HepG2 (cell line): ENCODE results near the gene SPATA32. TPM values are rescaled to one million over a fixed set of nuclear protein-coding genes. Genes with fewer than 3 reads are reported as not detected.
A peak's percentile ranks its signal among the peaks of the same experiment; 100 is the strongest.

Experiments used
- ATAD3A ChIP-seq: sonication (generic); formaldehyde crosslinking; IDR thresholded peaks from 2 replicates; pipeline ENCODE4 v1.4.0; 2020; ENCODE audit warnings: missing genetic modification reagents
- ATF7 ChIP-seq, 2 experiments: fragments of 450-650 bp in 1 of 2; sonication (generic) in 1 of 2; formaldehyde crosslinking in 1 of 2; IDR thresholded peaks; 2 replicates each; pipeline versions ENCODE4 v1.4.0 to v1.6.1; 2016 to 2020; ENCODE audit warnings: antibody characterized with exemption in 1 of 2, mild to moderate bottlenecking in 1 of 2, missing genetic modification reagents in 1 of 2
- ERF ChIP-seq: IDR thresholded peaks from 2 replicates; pipeline ENCODE4 v1.6.1; 2018; ENCODE audit warnings: missing biosample characterization, missing genetic modification reagents
- FIP1L1 ChIP-seq: fragments of 200-400 bp; formaldehyde crosslinking; IDR thresholded peaks from 2 replicates; pipeline ENCODE4 v1.6.1; 2018; ENCODE audit warnings: low read depth, mild to moderate bottlenecking, low read length, moderate library complexity, borderline replicate concordance; ENCODE audit not compliant: insufficient read depth
- FLYWCH1 ChIP-seq: sonication (generic); formaldehyde crosslinking; IDR thresholded peaks from 2 replicates; pipeline ENCODE4 v1.8.1; 2023; ENCODE audit warnings: mild to moderate bottlenecking, missing genetic modification reagents
- GATAD2A ChIP-seq: IDR thresholded peaks from 2 replicates; pipeline ENCODE4 v1.6.1; 2016
- MYNN ChIP-seq: sonication (generic); formaldehyde crosslinking; IDR thresholded peaks from 2 replicates; pipeline ENCODE4 v1.4.0; 2020; ENCODE audit warnings: mild to moderate bottlenecking, low read depth, missing genetic modification reagents
- NFIC ChIP-seq: IDR thresholded peaks from 2 replicates; pipeline ENCODE4 v1.6.1; 2012; ENCODE audit warnings: mild to moderate bottlenecking, low read length, inconsistent platforms
- PAF1 ChIP-seq: IDR thresholded peaks from 2 replicates; pipeline ENCODE4 v1.6.1; 2016; ENCODE audit warnings: missing genetic modification reagents, missing compliant biosample characterization
- RBM22 ChIP-seq: fragments of 200-400 bp; formaldehyde crosslinking; optimal IDR thresholded peaks from 2 replicates; pipeline ENCODE3; 2017; ENCODE audit warnings: mild to moderate bottlenecking, low read length, moderate library complexity
- SRY ChIP-seq: sonication (generic); formaldehyde crosslinking; IDR thresholded peaks from 2 replicates; pipeline ENCODE4 v1.8.0; 2022; ENCODE audit warnings: mild to moderate bottlenecking, missing genetic modification reagents
- ZKSCAN1 ChIP-seq: fragments of 150-350 bp; IDR thresholded peaks from 2 replicates; pipeline ENCODE4 v1.6.1; 2014; ENCODE audit warnings: low read length
- ZNF205 ChIP-seq: IDR thresholded peaks from 2 replicates; pipeline ENCODE4 v1.6.1; 2018; ENCODE audit warnings: missing biosample characterization, missing genetic modification reagents
- ZNF225 ChIP-seq: sonication (generic); formaldehyde crosslinking; IDR thresholded peaks from 2 replicates; pipeline ENCODE4 v1.4.0; 2020; ENCODE audit warnings: mild to moderate bottlenecking, missing genetic modification reagents
- ZNF3 ChIP-seq: IDR thresholded peaks from 2 replicates; pipeline ENCODE4 v1.7.0; 2017; ENCODE audit warnings: inconsistent platforms
- ZNF33A ChIP-seq: sonication (generic); formaldehyde crosslinking; IDR thresholded peaks from 2 replicates; pipeline ENCODE4 v1.5.1; 2020; ENCODE audit warnings: missing genetic modification reagents, mild to moderate bottlenecking, moderate library complexity, borderline replicate concordance
- ZNF558 ChIP-seq: sonication (generic); formaldehyde crosslinking; IDR thresholded peaks from 2 replicates; pipeline ENCODE4 v1.9.0; 2022; ENCODE audit warnings: mild to moderate bottlenecking, missing genetic modification reagents, borderline replicate concordance
- ZNF569 ChIP-seq: sonication (generic); formaldehyde crosslinking; IDR thresholded peaks from 2 replicates; pipeline ENCODE4 v1.5.0; 2020; ENCODE audit warnings: mild to moderate bottlenecking, missing genetic modification reagents, moderate library complexity, borderline replicate concordance
- ZNF644 ChIP-seq: IDR thresholded peaks from 2 replicates; pipeline ENCODE4 v1.6.1; 2016; ENCODE audit warnings: low read depth
- ZNF746 ChIP-seq: sonication (generic); formaldehyde crosslinking; IDR thresholded peaks from 2 replicates; pipeline ENCODE4 v1.8.0; 2022; ENCODE audit warnings: mild to moderate bottlenecking, missing genetic modification reagents
- ZNF772 ChIP-seq: sonication (generic); formaldehyde crosslinking; IDR thresholded peaks from 2 replicates; pipeline ENCODE4 v1.5.0; 2020; ENCODE audit warnings: mild to moderate bottlenecking, missing genetic modification reagents
- polyA plus RNA-seq, 8 experiments: library from polyadenylated mRNA; depleted of rRNA in 3 of 8; stranded (reverse) in 7 of 8; unstranded in 1 of 8; fragments of >200 nt; fragmentation: Illumina TruSeq in 4 of 8; extraction: Trizol in 4 of 8; gene quantifications; 2 replicates each; pipeline versions ENCODE4 v1.2.1 to v1.2.3, GENCODE V29; 2011 to 2016; ENCODE audit warnings: low read depth in 4 of 8, missing spikeins in 1 of 8, mixed read lengths in 1 of 8; ENCODE audit not compliant: insufficient read depth in 1 of 8
- total RNA-seq, 5 experiments: library from RNA; depleted of rRNA; stranded (reverse); fragments of >200 nt; fragmentation: Illumina TruSeq; extraction: Trizol; gene quantifications; 2 replicates each; pipeline ENCODE4 v1.2.3, GENCODE V29; 2016; ENCODE audit warnings: low read depth in 1 of 5
- TF ChIP-seq, protein P1 (sequence below): sonication (generic); formaldehyde crosslinking; IDR thresholded peaks from 2 replicates; pipeline ENCODE4 v1.4.0; 2020; ENCODE audit warnings: mild to moderate bottlenecking, missing genetic modification reagents
- TF ChIP-seq, protein P2 (sequence below): IDR thresholded peaks from 2 replicates; pipeline ENCODE4 v1.6.1; 2012; ENCODE audit warnings: inconsistent platforms
- TF ChIP-seq, protein P3 (sequence below): sonication (generic); formaldehyde crosslinking; IDR thresholded peaks from 2 replicates; pipeline ENCODE4 v1.4.0; 2020; ENCODE audit warnings: missing genetic modification reagents, borderline replicate concordance
- TF ChIP-seq, protein P4 (sequence below): sonication (generic); formaldehyde crosslinking; IDR thresholded peaks from 2 replicates; pipeline ENCODE4 v1.8.1; 2023; ENCODE audit warnings: mild to moderate bottlenecking, missing genetic modification reagents
- TF ChIP-seq, protein P5 (sequence below): sonication (generic); formaldehyde crosslinking; conservative IDR thresholded peaks from 2 replicates; pipeline ENCODE4 v1.4.0; 2020; ENCODE audit warnings: missing genetic modification reagents

The SPATA32 gene
- total and polyA plus RNA-seq, 2 of the 13 experiments (the other 11 are each of a cell fraction or from before 2014, with no cell fraction given): not detected

DNA sequence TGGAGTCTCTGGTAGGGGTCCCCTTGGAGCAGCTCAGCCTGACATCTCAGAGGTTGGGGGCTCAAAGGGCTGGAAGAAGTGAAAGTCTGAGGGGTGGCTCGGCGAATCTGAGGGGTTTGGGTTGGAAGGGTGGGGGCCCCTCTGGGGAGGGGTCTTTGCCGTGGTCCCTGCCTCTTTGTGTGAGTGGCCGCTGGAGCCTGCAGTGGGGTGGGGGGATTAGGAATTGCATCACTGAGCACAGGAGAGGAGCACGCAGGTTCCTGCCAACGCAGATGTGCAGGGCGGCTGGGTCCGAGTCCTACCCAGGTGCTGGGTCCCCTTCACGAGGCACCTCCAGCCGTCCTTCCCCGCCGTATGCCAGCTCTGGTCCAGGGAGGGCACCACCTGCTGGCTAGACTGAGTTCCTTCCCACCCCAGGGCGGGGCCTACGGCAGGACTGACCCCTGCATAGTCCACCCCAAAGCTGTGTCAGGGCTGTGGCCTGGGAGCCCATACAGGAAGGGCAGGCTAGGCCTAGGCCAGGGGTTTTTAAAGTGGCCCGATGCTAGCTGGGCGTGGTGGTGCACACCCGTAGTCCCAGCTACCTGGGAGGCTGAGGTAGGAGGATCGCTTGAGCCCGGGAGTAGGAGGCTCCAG, 30.3 kb downstream of the SPATA32 start (continued):
- TF ChIP-seq ZNF569 (CRISPR knock-in tag): no peak
- TF ChIP-seq, protein P1, sequence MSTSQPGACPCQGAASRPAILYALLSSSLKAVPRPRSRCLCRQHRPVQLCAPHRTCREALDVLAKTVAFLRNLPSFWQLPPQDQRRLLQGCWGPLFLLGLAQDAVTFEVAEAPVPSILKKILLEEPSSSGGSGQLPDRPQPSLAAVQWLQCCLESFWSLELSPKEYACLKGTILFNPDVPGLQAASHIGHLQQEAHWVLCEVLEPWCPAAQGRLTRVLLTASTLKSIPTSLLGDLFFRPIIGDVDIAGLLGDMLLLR (CRISPR knock-in tag): peak; percentile 60; the same call in 1 of the 2 replicates
- TF ChIP-seq SRY (CRISPR knock-in tag): no peak
- TF ChIP-seq RBM22: no peak
- TF ChIP-seq, protein P2, sequence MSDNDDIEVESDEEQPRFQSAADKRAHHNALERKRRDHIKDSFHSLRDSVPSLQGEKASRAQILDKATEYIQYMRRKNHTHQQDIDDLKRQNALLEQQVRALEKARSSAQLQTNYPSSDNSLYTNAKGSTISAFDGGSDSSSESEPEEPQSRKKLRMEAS: no peak
- TF ChIP-seq ZNF746 (CRISPR knock-in tag): no peak
- no peak for TF ChIP-seq PAF1
- TF ChIP-seq, protein P3, sequence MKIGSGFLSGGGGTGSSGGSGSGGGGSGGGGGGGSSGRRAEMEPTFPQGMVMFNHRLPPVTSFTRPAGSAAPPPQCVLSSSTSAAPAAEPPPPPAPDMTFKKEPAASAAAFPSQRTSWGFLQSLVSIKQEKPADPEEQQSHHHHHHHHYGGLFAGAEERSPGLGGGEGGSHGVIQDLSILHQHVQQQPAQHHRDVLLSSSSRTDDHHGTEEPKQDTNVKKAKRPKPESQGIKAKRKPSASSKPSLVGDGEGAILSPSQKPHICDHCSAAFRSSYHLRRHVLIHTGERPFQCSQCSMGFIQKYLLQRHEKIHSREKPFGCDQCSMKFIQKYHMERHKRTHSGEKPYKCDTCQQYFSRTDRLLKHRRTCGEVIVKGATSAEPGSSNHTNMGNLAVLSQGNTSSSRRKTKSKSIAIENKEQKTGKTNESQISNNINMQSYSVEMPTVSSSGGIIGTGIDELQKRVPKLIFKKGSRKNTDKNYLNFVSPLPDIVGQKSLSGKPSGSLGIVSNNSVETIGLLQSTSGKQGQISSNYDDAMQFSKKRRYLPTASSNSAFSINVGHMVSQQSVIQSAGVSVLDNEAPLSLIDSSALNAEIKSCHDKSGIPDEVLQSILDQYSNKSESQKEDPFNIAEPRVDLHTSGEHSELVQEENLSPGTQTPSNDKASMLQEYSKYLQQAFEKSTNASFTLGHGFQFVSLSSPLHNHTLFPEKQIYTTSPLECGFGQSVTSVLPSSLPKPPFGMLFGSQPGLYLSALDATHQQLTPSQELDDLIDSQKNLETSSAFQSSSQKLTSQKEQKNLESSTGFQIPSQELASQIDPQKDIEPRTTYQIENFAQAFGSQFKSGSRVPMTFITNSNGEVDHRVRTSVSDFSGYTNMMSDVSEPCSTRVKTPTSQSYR: no peak
- TF ChIP-seq FIP1L1: no peak
- TF ChIP-seq, protein P4, sequence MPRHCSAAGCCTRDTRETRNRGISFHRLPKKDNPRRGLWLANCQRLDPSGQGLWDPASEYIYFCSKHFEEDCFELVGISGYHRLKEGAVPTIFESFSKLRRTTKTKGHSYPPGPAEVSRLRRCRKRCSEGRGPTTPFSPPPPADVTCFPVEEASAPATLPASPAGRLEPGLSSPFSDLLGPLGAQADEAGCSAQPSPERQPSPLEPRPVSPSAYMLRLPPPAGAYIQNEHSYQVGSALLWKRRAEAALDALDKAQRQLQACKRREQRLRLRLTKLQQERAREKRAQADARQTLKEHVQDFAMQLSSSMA: no peak
- no peak for TF ChIP-seq FLYWCH1
- no peak for TF ChIP-seq MYNN (CRISPR knock-in tag)
- no peak for TF ChIP-seq ZNF3
- no peak for TF ChIP-seq ZNF644 (CRISPR knock-in tag)
- TF ChIP-seq ZNF558 (CRISPR knock-in tag): no peak
- TF ChIP-seq ERF (CRISPR knock-in tag): peak; percentile 59; the same call in 1 of the 2 replicates
- TF ChIP-seq NFIC: no peak
- TF ChIP-seq GATAD2A (CRISPR knock-in tag): peak; percentile 70
- TF ChIP-seq ATF7 (IDR thresholded peaks at IDR 0.05): no peak
- TF ChIP-seq ATF7 (CRISPR knock-in tag; IDR thresholded peaks at IDR 0.05): no peak
- TF ChIP-seq ZKSCAN1: no peak
- TF ChIP-seq, protein P5, sequence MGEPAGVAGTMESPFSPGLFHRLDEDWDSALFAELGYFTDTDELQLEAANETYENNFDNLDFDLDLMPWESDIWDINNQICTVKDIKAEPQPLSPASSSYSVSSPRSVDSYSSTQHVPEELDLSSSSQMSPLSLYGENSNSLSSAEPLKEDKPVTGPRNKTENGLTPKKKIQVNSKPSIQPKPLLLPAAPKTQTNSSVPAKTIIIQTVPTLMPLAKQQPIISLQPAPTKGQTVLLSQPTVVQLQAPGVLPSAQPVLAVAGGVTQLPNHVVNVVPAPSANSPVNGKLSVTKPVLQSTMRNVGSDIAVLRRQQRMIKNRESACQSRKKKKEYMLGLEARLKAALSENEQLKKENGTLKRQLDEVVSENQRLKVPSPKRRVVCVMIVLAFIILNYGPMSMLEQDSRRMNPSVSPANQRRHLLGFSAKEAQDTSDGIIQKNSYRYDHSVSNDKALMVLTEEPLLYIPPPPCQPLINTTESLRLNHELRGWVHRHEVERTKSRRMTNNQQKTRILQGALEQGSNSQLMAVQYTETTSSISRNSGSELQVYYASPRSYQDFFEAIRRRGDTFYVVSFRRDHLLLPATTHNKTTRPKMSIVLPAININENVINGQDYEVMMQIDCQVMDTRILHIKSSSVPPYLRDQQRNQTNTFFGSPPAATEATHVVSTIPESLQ (CRISPR knock-in tag): no peak
- TF ChIP-seq ATAD3A (CRISPR knock-in tag): no peak
- TF ChIP-seq ZNF225 (CRISPR knock-in tag): no peak
- TF ChIP-seq ZNF205: no peak
- no peak; the same call in 1 of the 2 replicates for TF ChIP-seq ZNF772 (CRISPR knock-in tag)
- no peak for TF ChIP-seq ZNF33A (CRISPR knock-in tag)
